ENCODE data around the gene TOX3. TPM values are rescaled to one million over a fixed set of nuclear protein-coding genes. Genes with fewer than 3 reads are reported as not detected.

The TOX3 gene
- total RNA-seq, 1 experiment from 2014 or later: 16.6 TPM

DNA sequence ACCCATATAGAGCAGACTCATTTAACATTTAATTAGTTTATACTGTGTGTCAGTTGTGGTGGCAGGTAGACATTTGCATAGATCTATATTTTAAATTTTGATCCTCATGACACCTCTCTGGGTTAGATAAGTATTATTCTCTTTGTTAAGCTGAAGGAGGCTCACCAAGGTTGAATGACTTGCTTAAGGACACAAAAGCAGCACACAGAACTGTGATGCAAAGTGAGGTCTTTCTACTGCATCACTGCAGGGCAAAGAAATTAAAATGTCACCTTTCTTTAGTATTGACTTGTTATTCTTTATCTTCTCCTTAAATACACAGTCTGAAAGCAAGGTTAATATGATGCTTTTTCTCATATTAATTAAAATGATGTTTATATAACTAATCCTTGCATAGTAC lies 8.6 kb upstream of the TOX3 start:
- CTCF ChIA-PET: no interaction called here
- H3K27me3 ChIP-seq (replicated peaks; ENCODE audit: insufficient read depth, low read depth, low read length, poor library complexity): peaks cover 16% of the 10 kb centered on the region
- no peaks in the 10 kb centered on the region for H3K4me1 ChIP-seq (ENCODE audit: insufficient read depth, low read length, poor library complexity, severe bottlenecking)
- TF ChIP-seq CTCF (conservative IDR thresholded peaks at IDR 0.05; ENCODE audit: low read depth, low read length) (no peak), EZH2 (IDR thresholded peaks at IDR 0.05; ENCODE audit: borderline replicate concordance, low read depth, low read length, poor library complexity, severe bottlenecking) (no peak)
- POLR2A ChIA-PET (ENCODE audit: low non-redundant PET): no interaction called here
- intact Hi-C loops (cut with micrococcal nuclease; ENCODE audit: unreplicated experiment): loop anchor here (10.0 kb wide), 1 partner anchor 361 kb away; no protein-coding TSS in a partner anchor
- H3K4me3 ChIP-seq (ENCODE audit: low read depth, low read length, poor library complexity, severe bottlenecking): no peak overlapping the region
- no peak overlapping the region for H3K27ac ChIP-seq (ENCODE audit: low read depth, low read length, poor library complexity, severe bottlenecking)
- BruUV-seq (replicated peaks): no TSS peak
- no peak for DNase-seq (ENCODE audit: low spot score)
- no peaks in the 10 kb centered on the region for H3K36me3 ChIP-seq (ENCODE audit: insufficient read depth, low read length, poor library complexity, severe bottlenecking)
- no peaks in the 10 kb centered on the region for H3K9me3 ChIP-seq (ENCODE audit: low read depth, low read length, poor library complexity, severe bottlenecking)

GRCh38 chr16:52554334-52554733 lies 7.4 kb upstream of the TOX3 start:
- intact Hi-C loops (cut with micrococcal nuclease; ENCODE audit: unreplicated experiment): loop anchor here (10.0 kb wide), 1 partner anchor 360 kb away; no protein-coding TSS in a partner anchor
- BruUV-seq (replicated peaks): no TSS peak
- DNase-seq (ENCODE audit: low spot score): no peak
- POLR2A ChIA-PET (ENCODE audit: low non-redundant PET): no interaction called here
- Histone ChIP-seq H3K36me3 (ENCODE audit: insufficient read depth, low read length, poor library complexity, severe bottlenecking) (no peaks in the 10 kb centered on the region), H3K27me3 (replicated peaks; ENCODE audit: insufficient read depth, low read depth, low read length, poor library complexity) (peaks cover 23% of the 10 kb centered on the region), H3K9me3 (ENCODE audit: low read depth, low read length, poor library complexity, severe bottlenecking) (no peaks in the 10 kb centered on the region), H3K4me1 (ENCODE audit: insufficient read depth, low read length, poor library complexity, severe bottlenecking) (no peaks in the 10 kb centered on the region), H3K4me3 (ENCODE audit: low read depth, low read length, poor library complexity, severe bottlenecking) (no peak overlapping the region), H3K27ac (ENCODE audit: low read depth, low read length, poor library complexity, severe bottlenecking) (no peak overlapping the region)
- TF ChIP-seq CTCF (conservative IDR thresholded peaks at IDR 0.05; ENCODE audit: low read depth, low read length) (no peak), EZH2 (IDR thresholded peaks at IDR 0.05; ENCODE audit: borderline replicate concordance, low read depth, low read length, poor library complexity, severe bottlenecking) (no peak)
- CTCF ChIA-PET: no interaction called here

- intact Hi-C loops (cut with micrococcal nuclease; ENCODE audit: unreplicated experiment): loop anchor here (10.0 kb wide), 1 partner anchor 359 kb away; no protein-coding TSS in a partner anchor
- no peaks in the 10 kb centered on the region for H3K9me3 ChIP-seq (ENCODE audit: low read depth, low read length, poor library complexity, severe bottlenecking)
- no peak for DNase-seq (ENCODE audit: low spot score)
- BruUV-seq (replicated peaks): no TSS peak
- POLR2A ChIA-PET (ENCODE audit: low non-redundant PET): no interaction called here
- peaks cover 32% of the 10 kb centered on the region for H3K27me3 ChIP-seq (replicated peaks; ENCODE audit: insufficient read depth, low read depth, low read length, poor library complexity)
- TF ChIP-seq EZH2 (IDR thresholded peaks at IDR 0.05; ENCODE audit: borderline replicate concordance, low read depth, low read length, poor library complexity, severe bottlenecking) (no peak), CTCF (conservative IDR thresholded peaks at IDR 0.05; ENCODE audit: low read depth, low read length) (peak; percentile 61)
- CTCF ChIA-PET: no interaction called here
- H3K4me3 ChIP-seq (ENCODE audit: low read depth, low read length, poor library complexity, severe bottlenecking): no peak overlapping the region
- H3K36me3 ChIP-seq (ENCODE audit: insufficient read depth, low read length, poor library complexity, severe bottlenecking): no peaks in the 10 kb centered on the region
- no peak overlapping the region for H3K27ac ChIP-seq (ENCODE audit: low read depth, low read length, poor library complexity, severe bottlenecking)
- H3K4me1 ChIP-seq (ENCODE audit: insufficient read depth, low read length, poor library complexity, severe bottlenecking): no peaks in the 10 kb centered on the region
Measured at GRCh38 chr16:52553322-52553721, 6.4 kb upstream of the TOX3 start.
